Kidney epithelial cell (primary cell): ENCODE data around the gene NFATC2. TPM values are rescaled to one million over a fixed set of nuclear protein-coding genes. Genes with fewer than 3 reads are reported as not detected.

ENCODE experiments used
- DNase-seq: peaks from one replicate; pipeline ENCODE4 v3.0.0-alpha.2; 2010; ENCODE audit warnings: low read depth
- H3K27me3 ChIP-seq: 2 replicates; pipeline ENCODE4 v1.6.0; 2011; ENCODE audit warnings: low read length; ENCODE audit not compliant: control insufficient read depth, insufficient read depth
- H3K36me3 ChIP-seq: 2 replicates; pipeline ENCODE4 v1.5.1; 2011; ENCODE audit warnings: low read length; ENCODE audit not compliant: control insufficient read depth, insufficient read depth
- H3K4me3 ChIP-seq: 2 replicates; pipeline ENCODE4 v1.5.1; 2011; ENCODE audit warnings: low read depth, mild to moderate bottlenecking, control low read depth, low read length
- total RNA-seq: library from RNA; depleted of rRNA; stranded (reverse); fragments of >200 nt; gene quantifications from 2 replicates; pipeline ENCODE4 v1.2.3, GENCODE V29; 2015
- TF ChIP-seq, protein P1 (sequence below): IDR thresholded peaks from 2 replicates; pipeline ENCODE4 v1.5.1; 2011; ENCODE audit warnings: mild to moderate bottlenecking, moderate library complexity, low read length, control low read depth, inconsistent platforms; ENCODE audit not compliant: insufficient read depth, poor library complexity, severe bottlenecking

Gene NFATC2
- total RNA-seq, 1 donor from 2014 or later = 2.9 TPM

DNA sequence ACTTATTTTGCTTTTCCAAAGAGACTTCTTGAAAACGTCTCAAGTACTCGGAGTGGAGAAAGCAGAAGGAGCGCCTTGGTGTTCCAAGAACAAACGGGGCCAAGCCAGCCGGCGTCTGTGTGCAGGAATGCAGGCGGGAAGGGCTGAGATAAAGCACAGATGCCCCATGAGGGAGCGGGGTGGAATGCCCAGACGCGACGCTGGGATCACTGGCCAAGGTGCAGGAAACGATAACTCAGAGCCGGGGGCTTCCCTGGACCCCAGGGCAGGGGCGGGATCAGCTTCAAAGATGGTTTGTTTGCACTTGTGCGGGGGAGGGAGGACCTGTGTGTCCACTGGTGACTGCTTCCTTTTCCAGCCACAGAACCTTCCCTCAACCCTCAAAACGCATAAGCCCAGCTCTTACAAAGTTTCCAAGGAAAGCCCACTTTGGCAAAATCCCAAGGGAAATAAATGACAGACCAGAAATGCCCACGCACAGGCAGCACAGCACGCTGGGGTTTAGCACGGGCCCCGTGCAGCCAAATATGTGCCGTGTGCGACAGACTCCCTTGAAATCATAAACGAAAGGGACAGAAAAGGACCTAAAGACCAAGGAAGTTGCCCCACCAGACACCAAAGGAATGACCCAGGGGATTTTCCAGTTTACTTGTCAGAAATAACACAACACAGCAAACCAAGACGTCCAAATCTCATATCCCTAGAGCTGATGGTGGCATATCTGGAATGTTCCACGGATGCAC lies 113.9 kb downstream of the NFATC2 start:
- no peak for DNase-seq
- H3K27me3 ChIP-seq = peaks cover 9% of the 10 kb centered on the region
- TF ChIP-seq, protein P1, sequence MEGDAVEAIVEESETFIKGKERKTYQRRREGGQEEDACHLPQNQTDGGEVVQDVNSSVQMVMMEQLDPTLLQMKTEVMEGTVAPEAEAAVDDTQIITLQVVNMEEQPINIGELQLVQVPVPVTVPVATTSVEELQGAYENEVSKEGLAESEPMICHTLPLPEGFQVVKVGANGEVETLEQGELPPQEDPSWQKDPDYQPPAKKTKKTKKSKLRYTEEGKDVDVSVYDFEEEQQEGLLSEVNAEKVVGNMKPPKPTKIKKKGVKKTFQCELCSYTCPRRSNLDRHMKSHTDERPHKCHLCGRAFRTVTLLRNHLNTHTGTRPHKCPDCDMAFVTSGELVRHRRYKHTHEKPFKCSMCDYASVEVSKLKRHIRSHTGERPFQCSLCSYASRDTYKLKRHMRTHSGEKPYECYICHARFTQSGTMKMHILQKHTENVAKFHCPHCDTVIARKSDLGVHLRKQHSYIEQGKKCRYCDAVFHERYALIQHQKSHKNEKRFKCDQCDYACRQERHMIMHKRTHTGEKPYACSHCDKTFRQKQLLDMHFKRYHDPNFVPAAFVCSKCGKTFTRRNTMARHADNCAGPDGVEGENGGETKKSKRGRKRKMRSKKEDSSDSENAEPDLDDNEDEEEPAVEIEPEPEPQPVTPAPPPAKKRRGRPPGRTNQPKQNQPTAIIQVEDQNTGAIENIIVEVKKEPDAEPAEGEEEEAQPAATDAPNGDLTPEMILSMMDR = no peak

DNA sequence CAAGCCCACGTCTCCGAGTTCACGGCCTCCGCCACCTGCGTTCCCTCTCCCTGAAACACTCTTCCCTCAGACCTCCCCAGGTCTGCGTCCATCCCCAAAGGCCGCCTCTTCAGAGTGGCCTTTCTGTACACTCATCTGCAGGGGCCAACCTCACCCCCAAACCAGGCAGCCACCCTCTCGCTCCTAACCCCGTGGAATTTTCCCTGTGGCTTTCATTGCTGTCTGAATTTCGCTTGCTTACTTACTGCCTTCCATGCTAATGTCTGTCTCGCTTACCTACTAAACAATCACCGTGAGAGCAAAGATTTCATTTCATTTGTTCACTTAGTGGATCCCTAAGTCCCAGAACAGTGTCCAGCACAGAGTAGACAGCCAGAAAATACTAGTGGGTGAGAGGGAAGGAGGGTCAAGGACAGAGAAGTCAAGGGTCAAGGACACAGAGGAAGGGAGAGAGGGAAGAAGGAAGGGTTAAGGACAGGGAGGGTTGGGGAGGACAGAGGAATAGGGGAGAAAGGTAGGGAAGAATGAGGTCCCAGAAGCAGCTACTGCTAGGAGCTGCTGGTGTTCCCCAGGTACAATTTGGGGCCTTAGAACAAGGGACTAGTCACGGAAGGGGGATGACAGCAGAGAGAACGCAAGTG lies 114.7 kb downstream of the NFATC2 start:
- TF ChIP-seq, protein P1 = no peak
- Histone ChIP-seq H3K36me3 (no peaks in the 10 kb centered on the region), H3K4me3 (no peak overlapping the region), H3K27me3 (peaks cover 9% of the 10 kb centered on the region)
- DNase-seq = no peak

More for the DNA sequence above, 113.9 kb downstream of the NFATC2 start:
- H3K36me3 ChIP-seq = no peaks in the 10 kb centered on the region
- H3K4me3 ChIP-seq = no peak overlapping the region

DNA sequence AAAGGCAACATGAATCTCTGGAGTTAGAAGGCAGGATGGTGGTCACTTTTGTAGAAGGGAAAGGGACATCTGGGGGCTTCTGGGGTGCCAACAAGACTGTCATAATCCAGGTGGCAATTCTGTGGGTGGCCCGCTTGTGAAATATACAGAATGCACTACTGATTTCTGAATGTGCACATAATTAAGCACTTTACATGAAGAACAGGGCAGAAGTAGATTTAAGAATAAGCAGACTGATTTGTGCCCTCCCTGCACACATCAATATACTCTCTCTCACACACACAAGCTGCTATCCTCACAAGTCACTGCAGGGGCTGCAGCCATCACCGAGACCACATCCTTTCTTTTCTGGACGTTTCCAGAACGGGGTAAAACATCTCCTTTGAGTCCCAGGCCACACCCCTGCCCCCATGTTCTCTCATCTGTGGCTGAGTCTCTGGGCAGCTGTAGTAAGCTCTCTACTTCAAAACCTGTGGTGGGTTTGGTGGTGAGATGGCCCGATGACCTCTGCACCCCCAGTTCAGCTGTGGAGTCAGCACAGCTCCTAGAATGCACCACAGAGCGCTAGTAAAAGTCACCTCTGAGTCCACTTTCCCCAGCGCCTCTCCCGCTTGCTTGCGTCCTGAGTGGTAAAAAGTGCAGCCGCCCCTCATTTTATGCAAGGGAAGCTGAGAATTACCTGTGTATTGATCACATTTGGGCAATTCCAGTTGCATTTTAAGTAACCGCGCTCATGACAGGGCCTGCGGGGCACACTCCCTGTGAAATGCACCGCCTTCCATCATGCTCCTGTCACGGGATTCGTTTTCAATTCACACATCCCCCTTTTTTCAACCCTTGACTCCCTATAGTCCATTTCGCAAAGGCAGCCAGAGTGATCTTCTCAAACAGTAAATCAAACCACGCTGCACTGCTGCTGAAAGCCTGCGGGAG lies 115.5 kb downstream of the NFATC2 start:
- H3K27me3 ChIP-seq = peaks cover 9% of the 10 kb centered on the region
- TF ChIP-seq, protein P1 = no peak
- H3K36me3 ChIP-seq = no peaks in the 10 kb centered on the region
- H3K4me3 ChIP-seq = no peak overlapping the region
- no peak for DNase-seq

DNA sequence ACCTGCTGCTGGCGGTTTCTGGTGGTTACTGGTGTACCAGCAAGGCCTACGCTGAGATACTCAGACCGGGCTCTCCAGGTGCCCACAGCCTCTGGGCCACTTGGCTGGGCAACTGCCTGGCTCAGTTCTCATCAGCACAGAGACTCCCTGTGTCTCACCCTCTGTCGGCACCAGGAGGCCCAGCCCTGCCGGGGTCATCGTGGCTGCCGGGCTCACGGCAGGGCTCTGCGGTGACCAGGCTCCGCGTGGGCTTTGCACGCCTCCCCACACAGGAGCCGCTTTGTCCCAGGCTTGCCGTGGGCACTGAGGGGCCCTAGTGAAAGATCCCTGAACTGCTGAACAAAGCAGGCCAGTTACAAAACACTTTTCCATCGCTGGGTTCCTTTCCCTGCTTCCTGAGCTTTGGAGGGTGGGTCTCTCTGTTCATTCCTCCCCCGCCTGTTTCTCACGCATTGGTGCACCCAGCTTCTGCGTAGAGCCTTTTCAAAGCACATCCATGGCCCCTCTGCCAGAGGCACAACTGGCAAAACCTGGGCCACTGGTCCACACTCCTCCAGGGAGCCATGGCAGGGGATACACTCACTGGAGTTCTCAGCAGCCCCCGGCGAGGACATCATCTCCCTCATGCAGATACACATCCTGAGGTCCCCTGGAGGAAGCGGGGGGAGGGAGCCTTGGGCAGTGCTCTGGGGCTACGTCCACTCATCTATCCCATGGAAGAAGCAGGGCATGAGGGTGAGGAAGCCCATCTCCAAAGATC lies 117.0 kb downstream of the NFATC2 start:
- Histone ChIP-seq H3K36me3 (no peaks in the 10 kb centered on the region), H3K27me3 (peaks cover 9% of the 10 kb centered on the region), H3K4me3 (no peak overlapping the region)
- no peak for DNase-seq
- TF ChIP-seq, protein P1 = no peak

DNA sequence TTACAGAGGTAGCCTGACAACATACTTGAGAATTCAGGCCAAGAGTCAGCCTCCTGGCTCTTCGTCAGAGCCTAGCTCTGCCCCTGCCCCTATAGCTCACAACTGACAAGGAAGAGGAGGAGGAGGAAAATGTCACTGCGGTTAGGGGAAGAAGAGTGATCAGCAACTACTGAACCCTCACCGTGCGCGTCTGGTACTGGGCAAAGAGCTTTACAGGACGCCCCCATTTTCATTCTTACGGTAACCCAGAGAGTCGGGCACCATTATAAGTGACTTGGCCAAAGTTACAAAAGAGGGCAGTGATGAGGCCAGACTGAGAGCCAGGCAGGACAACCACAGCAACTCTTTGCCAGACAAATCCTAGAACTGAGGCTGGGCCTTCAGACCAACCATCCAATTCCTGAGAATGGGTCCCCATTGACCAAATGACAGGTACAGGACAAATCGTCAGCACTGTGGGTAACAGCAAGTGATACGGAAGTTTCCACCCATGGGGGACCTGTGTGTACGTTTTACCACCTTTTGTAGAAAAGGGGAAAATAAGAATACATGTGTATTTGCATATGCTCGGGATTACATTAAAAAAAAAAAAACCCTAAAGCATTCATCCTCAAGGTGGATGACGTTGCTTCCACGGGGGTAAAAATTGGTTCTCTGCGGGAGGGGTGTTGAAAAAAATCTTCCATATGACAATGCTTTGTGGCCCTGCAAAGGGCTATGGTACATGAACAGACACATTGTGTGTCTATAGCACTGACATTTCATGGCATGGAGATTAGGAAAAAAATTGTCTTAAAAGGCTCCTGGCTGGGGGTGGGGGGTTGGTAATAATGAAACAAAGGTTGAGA lies 118.0 kb downstream of the NFATC2 start:
- TF ChIP-seq, protein P1 = no peak
- H3K36me3 ChIP-seq = no peaks in the 10 kb centered on the region
- H3K27me3 ChIP-seq = peaks cover 9% of the 10 kb centered on the region
- H3K4me3 ChIP-seq = no peak overlapping the region
- no peak for DNase-seq
